Natural killer cell treated with Interleukin-12 subunit alpha and Interleukin-12 subunit beta and Interleukin-15 and Interleukin-18, amount 100 ng/mL, for 72 hours (primary cell): ENCODE measurements around the gene BCAM. TPM values are rescaled to one million over a fixed set of nuclear protein-coding genes. Genes with fewer than 3 reads are reported as not detected.
"Not testable (repeated sequence)": the region's sequence is repeated elsewhere in the genome, so short reads cannot be mapped to it uniquely, and the experiment has no call there.

ENCODE experiments used
- ATAC-seq, 2 donors: fragments of 150-1000 bp; cut with Tn5 transposase in 1 of 2; sonication (Bioruptor Pico), chemical (Tn5 transposase) in 1 of 2; 2 replicates each; pipeline ENCODE4 v1.10.0; 2021
- DNase-seq: peaks from one replicate; pipeline ENCODE4 v3.0.0; 2022; ENCODE audit warnings: low spot score
- H3K27ac Mint-ChIP-seq, 2 donors: 1 replicate in 1 of 2; 2 replicates in 1 of 2; pipeline ENCODE4 v1.8.0; 2022; ENCODE audit warnings: mixed read lengths in 2 of 2, mild to moderate bottlenecking in 1 of 2, moderate library complexity in 1 of 2
- H3K27me3 Mint-ChIP-seq, 2 donors: 1 replicate in 1 of 2; 2 replicates in 1 of 2; pipeline ENCODE4 v1.8.0; 2022; ENCODE audit warnings: mixed read lengths in 2 of 2
- H3K36me3 Mint-ChIP-seq: one replicate; pipeline ENCODE4 v1.8.0; 2022; ENCODE audit warnings: mixed read lengths
- H3K4me1 Mint-ChIP-seq, 2 donors: 1 replicate in 1 of 2; 2 replicates in 1 of 2; pipeline ENCODE4 v1.8.0; 2022; ENCODE audit warnings: low read depth in 2 of 2, mixed read lengths in 2 of 2, mild to moderate bottlenecking in 1 of 2
- H3K4me3 Mint-ChIP-seq: one replicate; pipeline ENCODE4 v1.8.0; 2022; ENCODE audit warnings: mixed read lengths
- H3K9me3 Mint-ChIP-seq: 2 replicates; pipeline ENCODE4 v1.8.0; 2022; ENCODE audit warnings: mixed read lengths
- total RNA-seq, 2 donors: library from RNA; stranded (reverse); gene quantifications; one replicate each; pipeline ENCODE4 v1.2.3, GENCODE V29; 2022

BCAM gene
- total RNA-seq, 2 donors from 2014 or later, result not detected

GRCh38 chr19:44777715-44778347, 31.1 kb upstream of the BCAM start, which contains the start of gene CBLC:
TSS of gene CBLC (plus strand) at chr19:44777890. CDS start at chr19:44777932, 42 bp downstream.
- no peaks in the 10 kb centered on the region for H3K9me3 Mint-ChIP-seq
- no peaks in the 10 kb centered on the region for H3K4me1 Mint-ChIP-seq
- H3K27me3 Mint-ChIP-seq, result no peaks in the 10 kb centered on the region
- ATAC-seq (peak in 1 of 2 donors; percentile 54), DNase-seq (no peak)
- H3K4me3 Mint-ChIP-seq, result no peak within 1 kb of the TSS
- no peaks in the 10 kb centered on the region for H3K36me3 Mint-ChIP-seq
- H3K27ac Mint-ChIP-seq, result no peak within 1 kb of the TSS

DNA sequence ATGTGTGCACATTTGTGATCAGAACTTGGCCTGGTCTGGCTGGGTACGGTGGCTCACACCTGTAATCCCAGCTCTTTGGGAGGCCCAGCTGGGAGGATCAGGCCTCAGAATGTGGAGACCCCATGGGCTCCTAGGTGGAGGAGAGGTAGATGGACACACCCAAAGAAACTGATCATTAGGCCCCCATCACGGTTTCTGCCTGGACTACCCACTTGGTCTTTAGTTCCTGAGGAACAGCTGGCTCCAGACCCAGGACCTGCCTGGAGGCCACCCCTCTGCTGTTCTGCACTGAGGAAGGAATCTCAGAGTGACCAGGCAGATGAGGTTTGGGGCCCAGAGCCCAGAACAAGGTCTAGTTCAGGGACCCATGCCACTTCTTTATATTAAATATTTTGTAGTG, 29.8 kb upstream of the BCAM start:
- no peaks in the 10 kb centered on the region for H3K36me3 Mint-ChIP-seq
- no peaks in the 10 kb centered on the region for H3K9me3 Mint-ChIP-seq
- H3K27me3 Mint-ChIP-seq, result peaks cover 0 to under 1% of the 10 kb centered on the region in 2 donors
- H3K4me3 Mint-ChIP-seq, result no peak overlapping the region
- DNase-seq, result no peak
- ATAC-seq, result no peak
- H3K4me1 Mint-ChIP-seq, result peaks cover under 1 to 1% of the 10 kb centered on the region in 2 donors
- H3K27ac Mint-ChIP-seq, result no peak overlapping the region

- not testable (repeated sequence) for DNase-seq, H3K4me3 Mint-ChIP-seq, H3K27ac Mint-ChIP-seq, H3K9me3 Mint-ChIP-seq, H3K36me3 Mint-ChIP-seq, H3K27me3 Mint-ChIP-seq, H3K4me1 Mint-ChIP-seq, ATAC-seq
These were observed 27.2 kb upstream of the BCAM start for GRCh38 chr19:44781694-44782093.

DNA sequence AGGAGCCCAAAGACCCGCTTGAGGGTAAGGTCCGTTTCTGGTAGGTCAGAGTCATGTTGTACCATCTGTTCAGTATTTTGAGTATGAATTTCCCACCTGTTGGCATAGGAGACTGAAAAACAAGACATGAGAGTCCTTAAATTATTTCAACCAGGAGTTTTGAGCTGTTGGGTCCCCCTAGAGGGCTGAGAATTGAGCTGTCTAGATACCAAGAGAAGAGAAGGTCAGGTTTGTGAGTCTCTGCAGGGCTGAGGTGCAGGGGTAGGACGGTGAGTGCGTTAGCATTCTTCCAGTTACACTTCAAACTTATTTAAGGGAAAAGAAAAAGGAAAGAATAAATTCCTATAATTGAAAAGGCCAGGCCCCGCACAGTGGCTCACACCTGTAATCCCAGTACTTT, 26.2 kb upstream of the BCAM start:
- Mint-ChIP-seq H3K27me3 (peaks cover 0 to 2% of the 10 kb centered on the region in 2 donors), H3K9me3 (no peaks in the 10 kb centered on the region)
- DNase-seq, result no peak

DNA sequence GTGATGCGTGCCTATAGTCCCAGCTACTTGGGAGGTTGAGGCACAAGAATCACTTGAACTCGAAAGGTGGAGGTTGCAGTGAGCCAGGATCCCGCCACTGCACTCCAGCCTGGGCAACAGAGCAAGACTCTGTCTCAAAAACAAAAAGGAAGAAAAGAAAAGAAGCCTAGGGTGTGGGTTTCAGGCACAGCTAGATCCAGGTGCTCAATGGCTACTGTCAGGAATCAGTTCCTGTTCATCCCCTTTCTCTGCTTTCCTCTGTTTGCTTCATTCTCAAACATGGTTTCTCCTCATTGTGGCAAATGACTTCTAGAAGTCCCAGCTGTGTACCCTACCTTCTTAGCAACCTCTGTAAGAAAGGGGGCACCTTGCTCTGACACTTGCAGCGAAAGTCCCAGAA, 25.4 kb upstream of the BCAM start:
- Mint-ChIP-seq H3K4me1 (peaks cover 4 to 6% of the 10 kb centered on the region in 2 donors), H3K9me3 (no peaks in the 10 kb centered on the region), H3K27me3 (peaks cover 0 to 2% of the 10 kb centered on the region in 2 donors), H3K4me3 (no peak overlapping the region), H3K36me3 (no peaks in the 10 kb centered on the region), H3K27ac (no peak overlapping the region)
- ATAC-seq (no peak), DNase-seq (no peak)

More for the DNA sequence above, 26.2 kb upstream of the BCAM start:
- Mint-ChIP-seq H3K27ac (no peak overlapping the region), H3K4me1 (peaks cover 4 to 6% of the 10 kb centered on the region in 2 donors), H3K4me3 (no peak overlapping the region), H3K36me3 (no peaks in the 10 kb centered on the region)
- no peak for ATAC-seq

DNA sequence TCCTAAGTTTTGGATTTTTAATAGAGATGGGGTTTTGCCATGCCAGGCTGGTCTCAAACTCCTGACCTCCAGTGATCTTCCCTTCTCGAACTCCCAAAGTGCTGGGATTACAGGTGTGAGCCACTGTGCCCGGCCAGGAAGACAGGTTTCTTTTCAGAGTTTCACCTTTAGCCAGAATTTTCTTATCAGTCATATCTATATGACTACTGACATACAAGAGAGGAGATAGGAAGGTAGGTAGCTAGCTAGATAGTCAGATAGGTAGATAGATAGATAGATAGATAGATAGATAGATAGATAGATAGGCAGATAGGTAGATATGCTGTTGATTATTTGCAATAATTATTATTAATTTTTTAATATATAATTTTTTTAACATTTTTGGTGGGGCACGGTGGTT, 23.6 kb upstream of the BCAM start:
- Mint-ChIP-seq H3K36me3 (no peaks in the 10 kb centered on the region), H3K9me3 (no peaks in the 10 kb centered on the region), H3K27ac (no peak overlapping the region), H3K27me3 (peaks cover 0 to 2% of the 10 kb centered on the region in 2 donors), H3K4me3 (no peak overlapping the region), H3K4me1 (peaks cover 4 to 6% of the 10 kb centered on the region in 2 donors)
- no peak for ATAC-seq
- DNase-seq, result no peak

GRCh38 chr19:44785993-44786392, 22.9 kb upstream of the BCAM start:
- Mint-ChIP-seq H3K27me3 (peaks cover 0 to 2% of the 10 kb centered on the region in 2 donors), H3K4me1 (peaks cover 4 to 6% of the 10 kb centered on the region in 2 donors), H3K9me3 (no peaks in the 10 kb centered on the region), H3K27ac (no peak overlapping the region), H3K36me3 (no peaks in the 10 kb centered on the region), H3K4me3 (no peak overlapping the region)
- DNase-seq, result no peak
- no peak for ATAC-seq

GRCh38 chr19:44788971-44789370, 19.9 kb upstream of the BCAM start:
- Mint-ChIP-seq H3K4me1 (peaks cover 4 to 6% of the 10 kb centered on the region in 2 donors), H3K9me3 (no peaks in the 10 kb centered on the region), H3K36me3 (no peaks in the 10 kb centered on the region), H3K27me3 (peaks cover 0 to 2% of the 10 kb centered on the region in 2 donors), H3K4me3 (no peak overlapping the region), H3K27ac (no peak overlapping the region)
- no peak for ATAC-seq
- no peak for DNase-seq

DNA sequence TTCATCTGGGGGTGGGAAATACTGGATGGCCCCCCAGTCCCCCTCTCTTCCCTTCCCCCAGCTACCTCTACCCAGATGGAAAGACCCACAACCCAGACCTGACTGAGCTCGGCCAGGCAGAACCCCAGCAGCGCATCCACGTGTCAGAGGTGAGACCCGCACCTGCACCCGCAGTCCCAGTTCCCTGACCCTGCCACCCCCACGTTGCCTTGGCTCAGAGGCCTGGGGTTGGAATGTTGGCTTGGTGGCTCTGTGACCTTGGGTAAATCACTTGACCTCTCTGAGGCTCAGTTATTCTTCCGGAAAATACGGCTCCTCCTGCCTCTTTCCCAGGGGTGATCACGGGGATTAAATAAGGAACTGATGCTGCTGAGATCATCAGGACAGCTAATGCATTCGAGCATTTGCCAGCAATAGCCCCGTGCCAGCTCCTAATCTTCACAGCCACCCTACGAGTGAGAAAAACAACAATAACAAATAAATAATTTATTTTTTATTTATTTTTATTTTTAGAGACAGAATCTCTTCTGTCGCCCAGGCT, 18.9 kb upstream of the BCAM start:
- DNase-seq (no peak), ATAC-seq (no peak)
- no peak overlapping the region for H3K4me3 Mint-ChIP-seq
- H3K36me3 Mint-ChIP-seq, result no peaks in the 10 kb centered on the region
- no peaks in the 10 kb centered on the region for H3K9me3 Mint-ChIP-seq
- no peaks in the 10 kb centered on the region for H3K4me1 Mint-ChIP-seq
- H3K27ac Mint-ChIP-seq, result no peak overlapping the region
- H3K27me3 Mint-ChIP-seq, result no peaks in the 10 kb centered on the region

DNA sequence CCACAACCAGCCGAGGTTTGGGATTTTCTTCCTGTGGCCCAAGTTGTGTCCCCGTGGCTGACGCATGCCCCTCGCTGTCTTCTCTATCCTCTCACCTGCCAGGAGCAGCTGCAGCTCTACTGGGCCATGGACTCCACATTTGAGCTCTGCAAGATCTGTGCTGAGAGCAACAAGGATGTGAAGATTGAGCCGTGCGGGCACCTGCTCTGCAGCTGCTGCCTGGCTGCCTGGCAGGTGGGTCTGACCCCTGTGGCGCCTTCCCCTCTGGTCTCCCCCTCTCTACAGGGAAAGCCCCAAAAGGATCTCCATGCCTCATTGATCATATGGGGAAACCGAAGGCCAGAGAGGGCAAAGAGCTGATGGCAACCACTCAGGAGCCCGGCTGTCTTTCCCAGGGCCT, 16.6 kb upstream of the BCAM start:
- Mint-ChIP-seq H3K27ac (no peak overlapping the region), H3K4me1 (no peaks in the 10 kb centered on the region), H3K27me3 (no peaks in the 10 kb centered on the region), H3K36me3 (no peaks in the 10 kb centered on the region), H3K9me3 (no peaks in the 10 kb centered on the region), H3K4me3 (no peak overlapping the region)
- ATAC-seq, result no peak
- DNase-seq, result no peak

DNA sequence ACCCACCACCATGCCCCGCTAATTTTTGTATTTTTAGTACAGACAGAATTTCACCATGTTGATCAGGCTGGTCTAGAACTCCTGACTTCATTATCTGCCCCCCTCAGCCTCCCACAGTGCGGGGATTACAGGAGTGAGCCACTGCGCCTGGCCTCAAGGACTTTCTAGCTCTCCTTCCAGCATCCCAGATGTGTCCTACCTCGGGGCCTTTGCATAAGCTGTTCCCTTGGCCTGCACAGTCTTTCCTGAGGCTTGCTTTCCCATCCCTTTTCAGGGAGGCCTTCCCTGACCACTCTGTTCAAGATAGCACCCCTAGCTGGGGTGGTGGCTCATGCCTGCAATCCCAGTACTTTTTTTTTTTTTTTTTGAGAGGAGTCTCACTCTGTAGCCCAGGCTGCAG, 14.3 kb upstream of the BCAM start:
- Mint-ChIP-seq H3K4me1 (no peaks in the 10 kb centered on the region), H3K9me3 (no peaks in the 10 kb centered on the region), H3K27me3 (no peaks in the 10 kb centered on the region), H3K27ac (no peak overlapping the region), H3K4me3 (no peak overlapping the region), H3K36me3 (no peaks in the 10 kb centered on the region)
- ATAC-seq (no peak), DNase-seq (no peak)

DNA sequence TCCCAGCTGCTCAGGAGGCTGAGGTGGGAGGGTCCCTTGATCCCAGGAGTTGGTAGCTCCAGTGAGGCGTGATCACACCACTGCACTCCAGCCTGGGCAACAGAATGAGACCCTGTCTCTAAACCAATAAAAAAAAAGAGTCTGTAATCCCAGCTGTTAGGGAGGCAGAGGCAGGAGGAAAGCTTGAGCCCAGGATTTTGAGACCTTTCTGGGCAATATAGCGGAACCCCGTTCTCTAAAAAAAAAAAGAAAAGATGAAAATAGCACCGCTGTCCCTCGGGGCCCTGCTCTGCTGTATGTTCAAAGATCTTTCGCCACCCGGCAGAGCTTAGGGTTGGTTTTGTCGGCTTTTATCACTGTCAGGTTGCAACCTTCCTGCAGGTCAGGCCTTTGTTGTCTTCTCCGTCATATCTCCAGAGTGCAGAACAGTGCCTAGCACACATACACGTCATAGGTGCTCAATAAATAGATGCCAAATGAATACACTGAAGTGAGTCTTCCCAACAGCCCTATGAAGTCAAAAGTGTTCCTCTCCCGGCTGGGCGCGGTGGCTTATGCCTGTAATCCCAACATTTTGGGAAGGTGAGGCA, 13.4 kb upstream of the BCAM start:
- no peaks in the 10 kb centered on the region for H3K27me3 Mint-ChIP-seq
- H3K27ac Mint-ChIP-seq, result no peak overlapping the region
- DNase-seq (no peak), ATAC-seq (no peak)
- H3K4me3 Mint-ChIP-seq, result no peak overlapping the region
- H3K36me3 Mint-ChIP-seq, result no peaks in the 10 kb centered on the region
- no peaks in the 10 kb centered on the region for H3K4me1 Mint-ChIP-seq
- H3K9me3 Mint-ChIP-seq, result no peaks in the 10 kb centered on the region

GRCh38 chr19:44796701-44797115, 12.2 kb upstream of the BCAM start:
- no peak for ATAC-seq
- H3K4me3 Mint-ChIP-seq, result no peak overlapping the region
- no peaks in the 10 kb centered on the region for H3K9me3 Mint-ChIP-seq
- H3K27ac Mint-ChIP-seq, result peak overlapping the region in 1 of 2 donors; percentile 39
- no peak for DNase-seq
- H3K4me1 Mint-ChIP-seq, result no peaks in the 10 kb centered on the region
- no peaks in the 10 kb centered on the region for H3K27me3 Mint-ChIP-seq
- no peaks in the 10 kb centered on the region for H3K36me3 Mint-ChIP-seq

- H3K27me3 Mint-ChIP-seq, result no peaks in the 10 kb centered on the region
- H3K36me3 Mint-ChIP-seq, result no peaks in the 10 kb centered on the region
- H3K9me3 Mint-ChIP-seq, result no peaks in the 10 kb centered on the region
- H3K4me1 Mint-ChIP-seq, result no peaks in the 10 kb centered on the region
- peak overlapping the region in 1 of 2 donors; percentile 15 for H3K27ac Mint-ChIP-seq
- DNase-seq (no peak), ATAC-seq (peak in 1 of 2 donors; percentile 5)
- H3K4me3 Mint-ChIP-seq, result no peak overlapping the region
These were observed 9.1 kb upstream of the BCAM start for GRCh38 chr19:44799627-44800346.
